ENCODE measurements around the gene JAK3.

- TF ChIP-seq CTCF (IDR thresholded peaks at IDR 0.05) (no peak), POLR2AphosphoS5 (IDR thresholded peaks at IDR 0.05) (no peak)
These were observed 11.3 kb downstream of the JAK3 start for GRCh38 chr19:17836530-17836929.
